Muscle layer of duodenum (tissue), 2 donors: ENCODE data around the gene PRR16.

Experiments
- H3K27ac ChIP-seq: one replicate; pipeline ENCODE4 v1.7.0; 2013; ENCODE audit warnings: mild to moderate bottlenecking, low read length
- H3K27me3 ChIP-seq: one replicate; pipeline ENCODE4 v1.7.0; 2013; ENCODE audit warnings: low read depth, mild to moderate bottlenecking, control low read depth, low read length
- H3K36me3 ChIP-seq, 2 donors: one replicate each; pipeline ENCODE4 v1.7.0; 2013; ENCODE audit warnings: low read length in 2 of 2, control low read depth in 1 of 2, mild to moderate bottlenecking in 1 of 2; ENCODE audit not compliant: insufficient read depth in 2 of 2, control insufficient read depth in 1 of 2
- H3K4me1 ChIP-seq, 2 donors: one replicate each; pipeline ENCODE4 v1.7.0; 2013; ENCODE audit warnings: low read length in 2 of 2, mild to moderate bottlenecking in 2 of 2, control low read depth in 1 of 2, moderate library complexity in 1 of 2; ENCODE audit not compliant: insufficient read depth in 2 of 2, control insufficient read depth in 1 of 2
- H3K4me3 ChIP-seq, 2 donors: one replicate each; pipeline ENCODE4 v1.7.0; 2013; ENCODE audit warnings: low read length in 2 of 2, low read depth in 1 of 2, mild to moderate bottlenecking in 1 of 2
- H3K9me3 ChIP-seq, 2 donors: one replicate each; pipeline ENCODE4 v1.7.0; 2013; ENCODE audit warnings: low read length in 2 of 2, control low read depth in 1 of 2, mild to moderate bottlenecking in 1 of 2; ENCODE audit not compliant: control insufficient read depth in 1 of 2
- donor health status: healthy.

Gene PRR16

GRCh38 chr5:120615967-120616645, 152.0 kb downstream of the PRR16 start:
- peaks cover 6% of the 10 kb centered on the region in 2 donors for H3K4me1 ChIP-seq
- H3K27me3 ChIP-seq, result no peaks in the 10 kb centered on the region
- no peaks in the 10 kb centered on the region for H3K36me3 ChIP-seq
- no peak overlapping the region for H3K27ac ChIP-seq
- no peaks in the 10 kb centered on the region for H3K9me3 ChIP-seq
- H3K4me3 ChIP-seq, result no peak overlapping the region

- H3K36me3 ChIP-seq, result no peaks in the 10 kb centered on the region
Observed at GRCh38 chr5:120621339-120621738, 157.2 kb downstream of the PRR16 start.

GRCh38 chr5:120624021-120624563, 160.0 kb downstream of the PRR16 start:
- no peak overlapping the region for H3K27ac ChIP-seq
- H3K4me1 ChIP-seq, result no peaks in the 10 kb centered on the region
- no peaks in the 10 kb centered on the region for H3K36me3 ChIP-seq
- H3K9me3 ChIP-seq, result no peaks in the 10 kb centered on the region
- H3K27me3 ChIP-seq, result no peaks in the 10 kb centered on the region
- H3K4me3 ChIP-seq, result no peak overlapping the region

More at GRCh38 chr5:120621339-120621738, 157.2 kb downstream of the PRR16 start:
- no peak overlapping the region for H3K27ac ChIP-seq
- H3K4me1 ChIP-seq, result no peaks in the 10 kb centered on the region
- no peak overlapping the region for H3K4me3 ChIP-seq
- no peaks in the 10 kb centered on the region for H3K27me3 ChIP-seq
- H3K9me3 ChIP-seq, result no peaks in the 10 kb centered on the region

- H3K4me3 ChIP-seq, result no peak overlapping the region
- H3K36me3 ChIP-seq, result no peaks in the 10 kb centered on the region
- no peaks in the 10 kb centered on the region for H3K4me1 ChIP-seq
- no peaks in the 10 kb centered on the region for H3K27me3 ChIP-seq
- H3K27ac ChIP-seq, result no peak overlapping the region
- no peaks in the 10 kb centered on the region for H3K9me3 ChIP-seq
Observed at GRCh38 chr5:120628156-120628555, 164.1 kb downstream of the PRR16 start.

GRCh38 chr5:120630550-120630949, 166.4 kb downstream of the PRR16 start:
- Histone ChIP-seq H3K27ac (no peak overlapping the region), H3K4me3 (no peak overlapping the region), H3K27me3 (no peaks in the 10 kb centered on the region)

GRCh38 chr5:120631611-120632010, 167.5 kb downstream of the PRR16 start:
- no peaks in the 10 kb centered on the region for H3K36me3 ChIP-seq

More at GRCh38 chr5:120630550-120630949, 166.4 kb downstream of the PRR16 start:
- Histone ChIP-seq H3K36me3 (no peaks in the 10 kb centered on the region), H3K4me1 (no peaks in the 10 kb centered on the region), H3K9me3 (no peaks in the 10 kb centered on the region)

GRCh38 chr5:120632430-120632829, 168.3 kb downstream of the PRR16 start:
- H3K9me3 ChIP-seq, result no peaks in the 10 kb centered on the region
- no peak overlapping the region for H3K27ac ChIP-seq
- no peaks in the 10 kb centered on the region for H3K4me1 ChIP-seq
- no peaks in the 10 kb centered on the region for H3K27me3 ChIP-seq
- H3K4me3 ChIP-seq, result no peak overlapping the region
- H3K36me3 ChIP-seq, result no peaks in the 10 kb centered on the region

More at GRCh38 chr5:120631611-120632010, 167.5 kb downstream of the PRR16 start:
- H3K4me1 ChIP-seq, result no peaks in the 10 kb centered on the region
- H3K9me3 ChIP-seq, result no peaks in the 10 kb centered on the region
- no peaks in the 10 kb centered on the region for H3K27me3 ChIP-seq
- H3K27ac ChIP-seq, result no peak overlapping the region
- H3K4me3 ChIP-seq, result no peak overlapping the region

GRCh38 chr5:120638449-120638848, 174.3 kb downstream of the PRR16 start:
- H3K27ac ChIP-seq, result no peak overlapping the region
- H3K27me3 ChIP-seq, result no peaks in the 10 kb centered on the region
- no peak overlapping the region for H3K4me3 ChIP-seq
- H3K9me3 ChIP-seq, result no peaks in the 10 kb centered on the region
- H3K36me3 ChIP-seq, result no peaks in the 10 kb centered on the region
- H3K4me1 ChIP-seq, result no peaks in the 10 kb centered on the region

GRCh38 chr5:120640778-120641177, 176.7 kb downstream of the PRR16 start:
- H3K4me3 ChIP-seq, result no peak overlapping the region
- no peak overlapping the region for H3K27ac ChIP-seq
- H3K27me3 ChIP-seq, result no peaks in the 10 kb centered on the region
- no peaks in the 10 kb centered on the region for H3K4me1 ChIP-seq
- no peaks in the 10 kb centered on the region for H3K36me3 ChIP-seq
- no peaks in the 10 kb centered on the region for H3K9me3 ChIP-seq

GRCh38 chr5:120644516-120644915, 180.4 kb downstream of the PRR16 start:
- no peaks in the 10 kb centered on the region for H3K9me3 ChIP-seq
- H3K36me3 ChIP-seq, result no peaks in the 10 kb centered on the region
- no peak overlapping the region for H3K27ac ChIP-seq

GRCh38 chr5:120655828-120656435, 191.8 kb downstream of the PRR16 start:
- Histone ChIP-seq H3K4me3 (no peak overlapping the region), H3K9me3 (no peaks in the 10 kb centered on the region), H3K27ac (no peak overlapping the region)

More at GRCh38 chr5:120644516-120644915, 180.4 kb downstream of the PRR16 start:
- H3K4me3 ChIP-seq, result no peak overlapping the region
- no peaks in the 10 kb centered on the region for H3K4me1 ChIP-seq
- H3K27me3 ChIP-seq, result no peaks in the 10 kb centered on the region

More at GRCh38 chr5:120655828-120656435, 191.8 kb downstream of the PRR16 start:
- Histone ChIP-seq H3K36me3 (no peaks in the 10 kb centered on the region), H3K27me3 (no peaks in the 10 kb centered on the region), H3K4me1 (no peaks in the 10 kb centered on the region)
